Stimulated activated CD4-positive, alpha-beta T cell treated with anti-CD3 and anti-CD28 coated beads, Interleukin-2, amount 100 ng/mL, for 48 hours (primary cell): ENCODE measurements around the gene MXD1.
"Not testable (repeated sequence)": the region's sequence is repeated elsewhere in the genome, so short reads cannot be mapped to it uniquely, and the experiment has no call there.

Source experiments
- DNase-seq, 2 donors: peaks; one replicate each; pipeline ENCODE4 v3.0.0-alpha.2; 2020

The MXD1 gene

GRCh38 chr2:69933839-69934613 lies 19.1 kb downstream of the MXD1 start:
- DNase-seq, result no peak

- no peak for DNase-seq
These were observed 19.7 kb downstream of the MXD1 start for GRCh38 chr2:69934614-69934908.

GRCh38 chr2:69935011-69935410 lies 20.1 kb downstream of the MXD1 start:
- no peak for DNase-seq

GRCh38 chr2:69936906-69937305 lies 22.0 kb downstream of the MXD1 start:
- DNase-seq, result no peak

DNA sequence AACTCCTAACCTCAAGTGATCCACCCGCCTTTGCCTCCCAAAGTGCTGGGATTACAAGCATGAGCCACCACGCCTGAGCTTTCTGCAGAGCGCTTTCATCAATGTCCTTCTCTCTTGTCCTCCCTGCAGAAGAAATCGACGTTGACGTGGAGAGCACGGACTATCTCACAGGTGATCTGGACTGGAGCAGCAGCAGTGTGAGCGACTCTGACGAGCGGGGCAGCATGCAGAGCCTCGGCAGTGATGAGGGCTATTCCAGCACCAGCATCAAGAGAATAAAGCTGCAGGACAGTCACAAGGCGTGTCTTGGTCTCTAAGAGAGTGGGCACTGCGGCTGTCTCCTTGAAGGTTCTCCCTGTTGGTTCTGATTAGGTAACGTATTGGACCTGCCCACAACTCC lies 23.1 kb downstream of the MXD1 start:
- no peak for DNase-seq

GRCh38 chr2:69939722-69940121 lies 24.8 kb downstream of the MXD1 start:
- DNase-seq, result no peak

DNA sequence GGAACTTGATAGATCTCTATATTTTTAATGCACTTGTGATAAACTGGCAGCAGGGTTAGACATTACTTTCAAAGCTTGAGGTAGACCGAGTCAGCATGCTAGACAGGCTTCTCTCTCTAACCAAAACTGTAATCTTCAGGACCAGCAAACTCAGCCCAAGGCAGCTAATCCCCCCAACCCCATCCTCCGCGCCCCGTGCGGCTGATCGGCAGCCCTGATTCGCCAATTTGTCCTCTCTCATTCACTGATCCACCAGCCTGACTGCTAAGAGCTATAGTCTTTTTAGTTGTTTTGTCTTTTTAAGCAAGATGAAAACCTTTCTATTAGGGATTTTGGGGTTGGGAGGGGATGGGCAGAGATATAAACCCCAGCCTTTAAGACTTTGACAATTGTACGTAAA lies 25.8 kb downstream of the MXD1 start:
- no peak for DNase-seq

DNA sequence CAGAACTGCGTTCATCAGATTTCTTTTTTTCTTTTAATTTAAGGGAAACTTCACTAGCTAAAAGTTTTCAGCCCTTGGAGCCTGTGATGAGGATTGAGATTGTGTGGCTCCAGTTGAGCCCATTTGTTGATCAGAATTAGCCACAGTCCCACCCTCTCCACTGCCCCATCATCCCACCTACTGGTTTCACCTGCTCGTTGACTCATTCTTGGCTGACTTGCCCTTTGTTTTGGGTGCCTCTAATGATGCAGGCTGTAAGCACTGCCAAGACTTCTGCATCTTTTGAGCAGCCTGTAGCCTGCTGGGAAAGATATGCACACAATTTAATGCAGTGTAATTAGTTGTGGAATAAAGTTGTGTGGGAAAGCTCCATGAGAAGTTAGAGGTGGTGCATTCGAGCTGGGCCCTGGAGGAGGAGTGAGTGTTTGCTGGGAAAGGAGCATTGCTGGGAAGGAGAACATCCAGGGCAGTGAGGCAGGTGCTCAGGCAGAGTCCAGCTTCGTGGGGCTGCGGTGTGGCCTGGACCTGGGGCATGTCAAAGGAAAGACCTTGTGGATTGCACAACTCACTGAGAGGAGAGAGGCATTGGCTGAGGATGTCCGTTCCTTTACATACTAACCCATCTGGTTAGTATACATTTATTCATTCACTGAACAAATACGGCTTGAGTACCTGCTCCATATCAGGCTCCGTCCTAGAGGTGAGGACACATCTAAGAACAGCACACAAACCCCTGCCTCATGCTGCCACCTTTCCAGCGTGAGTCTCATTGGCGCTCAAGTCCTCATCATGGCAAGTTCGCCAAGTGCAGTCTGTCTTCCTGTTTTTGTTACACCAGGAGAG lies 28.3 kb downstream of the MXD1 start:
- no peak for DNase-seq

GRCh38 chr2:69943843-69944525 lies 29.1 kb downstream of the MXD1 start:
- no peak for DNase-seq

DNA sequence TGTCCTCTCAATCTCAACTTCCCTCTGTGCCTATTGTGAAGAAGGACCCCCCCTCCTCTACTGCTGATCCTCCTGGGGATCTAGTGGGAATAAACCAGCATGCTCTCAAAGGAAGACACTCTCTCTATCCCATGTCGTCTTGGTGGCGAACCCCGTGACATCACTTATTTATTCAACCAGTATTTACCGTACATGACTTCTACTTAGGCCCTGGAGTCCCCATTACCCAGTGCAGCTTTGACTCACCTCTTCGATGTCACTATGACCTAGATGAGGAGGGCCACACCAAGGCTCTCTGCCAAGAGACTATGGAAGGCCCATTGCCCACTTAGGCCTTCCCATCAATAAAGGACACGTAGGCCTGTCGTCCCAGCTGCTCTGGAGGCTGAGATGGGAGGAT lies 29.8 kb downstream of the MXD1 start:
- DNase-seq, result no peak

- DNase-seq, result no peak
These were observed 30.5 kb downstream of the MXD1 start for GRCh38 chr2:69945441-69945840.

- no peak for DNase-seq
These were observed 31.0 kb downstream of the MXD1 start for GRCh38 chr2:69945941-69946340.

- DNase-seq, result peak; percentile 14 to 25
These were observed 31.7 kb downstream of the MXD1 start for GRCh38 chr2:69946351-69947324.

DNA sequence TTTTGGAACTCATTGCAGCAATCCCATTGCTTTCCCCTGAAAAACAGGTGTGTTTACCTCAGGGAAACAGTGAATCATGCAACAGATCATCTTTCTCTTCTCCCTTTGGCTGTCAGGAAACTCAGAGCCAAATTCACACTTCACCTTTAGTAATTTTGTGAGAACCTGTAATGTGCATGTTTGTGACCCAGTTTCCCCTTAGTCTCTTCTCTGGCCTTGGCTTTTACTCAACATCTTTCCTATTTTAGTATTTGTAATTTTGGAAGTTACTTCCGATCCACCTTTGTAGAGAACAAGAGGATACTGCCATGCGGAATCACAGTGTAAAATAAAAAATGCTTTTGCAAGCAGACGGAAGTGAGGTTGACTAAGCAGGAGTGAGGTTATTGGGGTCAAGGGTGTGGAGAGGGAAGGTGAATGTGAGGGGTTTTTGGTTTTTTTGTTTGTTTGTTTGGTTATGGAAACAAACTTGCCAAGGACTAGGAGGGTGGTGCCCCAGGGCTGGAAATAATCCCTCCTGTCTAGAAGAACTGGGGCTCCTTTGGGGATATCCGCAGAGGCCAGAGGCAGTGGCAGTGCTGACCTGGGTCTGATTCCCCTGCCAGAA lies 32.5 kb downstream of the MXD1 start:
- no peak for DNase-seq

- no peak for DNase-seq
These were observed 33.4 kb downstream of the MXD1 start for GRCh38 chr2:69948032-69948962.

DNA sequence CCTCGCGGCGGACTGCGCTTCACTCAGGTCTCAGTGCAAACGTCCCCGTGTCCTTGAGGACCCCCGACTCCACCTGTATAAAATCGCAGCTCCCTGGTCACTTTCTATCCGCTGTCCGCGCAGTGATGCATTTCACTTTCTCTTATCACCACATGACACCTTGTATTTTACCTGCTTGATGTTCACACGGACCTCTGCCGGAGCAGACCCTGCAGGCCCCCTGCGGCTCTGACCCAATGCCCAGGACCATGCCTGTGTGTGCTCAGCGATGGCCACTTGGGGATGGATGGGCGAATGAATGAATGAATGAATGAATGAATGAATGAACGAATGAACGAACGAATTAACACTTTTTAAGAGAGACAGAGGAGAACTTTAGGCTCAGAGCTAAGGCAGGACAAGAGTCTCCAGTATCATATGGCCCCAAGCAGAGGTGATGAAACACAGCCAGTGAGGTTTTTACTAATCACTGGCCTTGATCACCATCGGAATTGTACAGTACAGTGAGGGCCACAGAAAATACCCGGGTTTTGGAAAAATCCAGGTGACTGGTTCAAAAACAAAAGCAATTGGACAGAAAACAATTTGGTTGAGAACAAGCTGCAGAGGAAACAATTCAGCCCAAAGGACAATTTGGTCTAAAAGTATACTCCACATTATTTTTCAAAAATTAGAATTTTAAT lies 34.2 kb downstream of the MXD1 start:
- no peak for DNase-seq

GRCh38 chr2:69950241-69950640 lies 35.3 kb downstream of the MXD1 start:
- no peak for DNase-seq

DNA sequence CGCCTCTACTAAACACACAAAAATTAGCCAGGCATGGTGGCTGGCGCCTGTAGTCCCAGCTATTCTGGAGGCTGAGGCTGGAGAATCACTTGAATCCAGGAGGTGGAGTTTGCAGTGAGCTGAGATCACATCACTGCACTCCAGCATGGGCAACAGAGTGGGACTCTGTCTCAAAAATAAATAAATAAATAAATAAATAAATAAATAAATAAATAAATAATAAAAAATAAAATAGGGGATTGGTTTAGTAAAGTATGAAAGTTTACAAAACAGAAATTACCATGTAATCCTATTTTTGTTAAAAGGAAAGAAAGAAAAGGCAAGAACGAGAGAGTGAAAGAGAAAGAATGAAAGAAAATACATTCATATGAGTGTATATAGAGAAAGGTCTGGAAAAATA lies 35.8 kb downstream of the MXD1 start:
- not testable (repeated sequence) for DNase-seq

DNA sequence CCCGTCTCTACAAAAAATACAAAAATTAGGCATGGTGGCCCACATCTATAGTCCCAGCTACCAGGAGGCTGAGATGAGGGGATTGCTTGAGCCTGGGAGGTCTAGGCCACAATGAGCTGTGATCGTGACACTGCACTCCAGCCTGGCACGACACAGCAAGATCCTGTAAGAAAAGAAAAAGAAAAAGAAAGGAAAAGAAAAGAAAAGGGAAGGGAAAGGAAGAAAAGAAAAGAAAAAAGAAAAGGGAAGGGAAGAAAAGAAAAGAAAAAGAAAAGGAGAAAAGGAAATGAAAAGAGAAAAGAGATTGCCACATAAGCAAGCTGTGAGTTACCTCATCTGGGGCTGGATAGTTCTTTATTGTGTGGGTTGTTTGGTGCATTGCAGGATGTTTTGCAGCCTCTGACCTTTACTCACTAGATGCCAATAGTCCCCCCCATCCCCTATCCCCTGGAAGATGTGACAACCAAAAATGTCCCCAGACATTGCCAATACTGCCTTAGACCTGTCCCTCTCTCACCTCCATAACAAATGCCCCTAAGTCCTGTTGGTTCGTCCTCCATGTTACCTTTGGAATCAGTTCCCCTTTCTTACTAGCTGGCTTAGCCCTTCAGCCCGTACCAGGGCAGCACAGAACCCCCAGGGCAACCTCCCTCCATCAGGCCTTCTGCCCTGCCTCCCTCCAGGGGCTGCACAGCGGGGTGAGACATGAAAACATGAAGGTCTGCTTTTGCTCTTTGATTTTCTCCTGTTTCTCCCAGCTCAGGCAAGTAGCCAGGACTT lies 37.6 kb downstream of the MXD1 start:
- no peak for DNase-seq

- no peak for DNase-seq
These were observed 39.2 kb downstream of the MXD1 start for GRCh38 chr2:69954084-69954483.
